Smooth muscle cell of the brain vasculature (primary cell): ENCODE measurements around the gene OSBPL1A.
"Not testable (repeated sequence)": the region's sequence is repeated elsewhere in the genome, so short reads cannot be mapped to it uniquely, and the experiment has no call there.

Source experiments
- DNase-seq: peaks from one replicate; pipeline ENCODE4 v3.0.0-alpha.2; 2012; ENCODE audit warnings: low read depth, low spot score

The OSBPL1A gene

GRCh38 chr18:24187049-24187448 is 210.6 kb downstream of the OSBPL1A start:
- no peak for DNase-seq

- no peak for DNase-seq
These were observed 211.8 kb downstream of the OSBPL1A start for GRCh38 chr18:24185805-24186204.

GRCh38 chr18:24181806-24182205 is 215.8 kb downstream of the OSBPL1A start:
- DNase-seq = no peak

- no peak for DNase-seq
These were observed 217.6 kb downstream of the OSBPL1A start for GRCh38 chr18:24180048-24180447.

- no peak for DNase-seq
These were observed 220.0 kb downstream of the OSBPL1A start for GRCh38 chr18:24177499-24178133.

- DNase-seq = no peak
These were observed 220.8 kb downstream of the OSBPL1A start for GRCh38 chr18:24176727-24177416.

GRCh38 chr18:24173997-24174396 is 223.6 kb downstream of the OSBPL1A start:
- no peak for DNase-seq

- DNase-seq = no peak
These were observed 227.3 kb downstream of the OSBPL1A start for GRCh38 chr18:24170360-24170759.

- DNase-seq = no peak
These were observed 229.1 kb downstream of the OSBPL1A start for GRCh38 chr18:24168496-24168895.

GRCh38 chr18:24161304-24161703 is 236.3 kb downstream of the OSBPL1A start:
- DNase-seq = no peak

- DNase-seq = no peak
These were observed 237.5 kb downstream of the OSBPL1A start for GRCh38 chr18:24160086-24160485.

GRCh38 chr18:24157855-24158254 is 239.8 kb downstream of the OSBPL1A start:
- no peak for DNase-seq

GRCh38 chr18:24153397-24153796 is 244.2 kb downstream of the OSBPL1A start:
- DNase-seq = no peak

- DNase-seq = not testable (repeated sequence)
These were observed 248.0 kb downstream of the OSBPL1A start for GRCh38 chr18:24149591-24149990.

GRCh38 chr18:24142376-24142775 is 255.2 kb downstream of the OSBPL1A start:
- DNase-seq = no peak

- no peak for DNase-seq
These were observed 256.9 kb downstream of the OSBPL1A start for GRCh38 chr18:24140697-24141096.

GRCh38 chr18:24138789-24139616 is 258.6 kb downstream of the OSBPL1A start, which contains the start of gene CABYR:
TSS of gene CABYR (plus strand) at chr18:24139062. CDS start at chr18:24143115, 4,053 bp downstream.
- peak; percentile 60 for DNase-seq

GRCh38 chr18:24138409-24138788 is 259.2 kb downstream of the OSBPL1A start:
- DNase-seq = no peak

GRCh38 chr18:24136967-24137373 is 260.7 kb downstream of the OSBPL1A start:
- DNase-seq = no peak

- DNase-seq = no peak
These were observed 267.1 kb downstream of the OSBPL1A start for GRCh38 chr18:24130494-24130893.

- no peak for DNase-seq
These were observed 268.9 kb downstream of the OSBPL1A start for GRCh38 chr18:24128700-24129099.

GRCh38 chr18:24127735-24128134 is 269.9 kb downstream of the OSBPL1A start:
- no peak for DNase-seq
